K562 (cell line): ENCODE data around the gene OTOP3. TPM values are rescaled to one million over a fixed set of nuclear protein-coding genes. Genes with fewer than 3 reads are reported as not detected.
A peak's percentile ranks its signal among the peaks of the same experiment; 100 is the strongest.

Experiments used
- ATAC-seq: fragments of 200-7000 bp; cut with Tn5 transposase; 3 replicates; pipeline ENCODE4 v1.9.1; 2020; ENCODE audit warnings: moderate library complexity
- BruUV-seq: library from RNA; stranded (reverse); fragments of 400-500 nt; replicated peaks from 2 replicates; lab custom pipeline; 2021; lab: Mats Ljungman, UMichigan
- CTCF ChIA-PET: fragments of 300-600 bp; formaldehyde crosslinking; extraction: SDS; loops from one replicate; lab custom pipeline; 2021; ENCODE audit warnings: low intra/inter-chr PET ratio; lab: Yijun Ruan, JAX
- POLR2A ChIA-PET: fragments of 300-600, 350-650 bp; sonication (Branson Sonifier 250); formaldehyde crosslinking; extraction: SDS; loops from one replicate; lab custom pipeline; 2021; ENCODE audit warnings: antibody characterized with exemption, inconsistent platforms; lab: Yijun Ruan, JAX
- DNase-seq, 4 experiments: peaks; one replicate each; pipeline versions ENCODE4 v3.0.0 to v3.0.0-alpha.2; 2011 to 2018; ENCODE audit warnings: low spot score in 3 of 4, mixed read lengths in 3 of 4; ENCODE audit errors: extremely low read depth in 1 of 4
- FAIRE-seq: peaks from 2 replicates; lab custom pipeline; 2011; peaks lifted over from hg19 to GRCh38; lab: Jason Lieb, UNC
- H2AFZ ChIP-seq: 2 replicates; pipeline ENCODE4 v1.6.0; 2011; ENCODE audit warnings: low read depth, low read length, control low read depth, inconsistent platforms
- H3K27ac ChIP-seq: fragments of 200-600 bp; 3 replicates; pipeline ENCODE4 v1.8.0; 2011; ENCODE audit warnings: low read depth, mild to moderate bottlenecking, control low read depth, inconsistent platforms, low read length, moderate library complexity, mixed read lengths; ENCODE audit errors: extremely low read depth
- H3K27me3 ChIP-seq, 2 experiments: fragments of 300-600 bp in 1 of 2; 2 replicates in 1 of 2; 3 replicates in 1 of 2; pipeline versions ENCODE4 v1.6.0 to v1.8.0; 2011; ENCODE audit warnings: inconsistent platforms in 2 of 2, low read length in 2 of 2, mild to moderate bottlenecking in 1 of 2, mixed read lengths in 1 of 2, moderate library complexity in 1 of 2; ENCODE audit not compliant: control insufficient read depth in 2 of 2, insufficient read depth in 2 of 2
- H3K36me3 ChIP-seq: fragments of 300-600 bp; 3 replicates; pipeline ENCODE4 v1.8.0; 2011; ENCODE audit warnings: mild to moderate bottlenecking, low read length, inconsistent platforms; ENCODE audit not compliant: control insufficient read depth, insufficient read depth
- H3K4me1 ChIP-seq, 2 experiments: fragments of 200-600 bp in 1 of 2; replicated peaks in 1 of 2; 2 replicates in 1 of 2; 3 replicates in 1 of 2; pipeline versions ENCODE4 v1.5.1 to v1.8.0; 2011; ENCODE audit warnings: inconsistent platforms in 2 of 2, low read length in 2 of 2, mild to moderate bottlenecking in 1 of 2, mixed read lengths in 1 of 2, moderate library complexity in 1 of 2; ENCODE audit not compliant: control insufficient read depth in 2 of 2, insufficient read depth in 2 of 2
- H3K4me2 ChIP-seq: 2 replicates; pipeline ENCODE4 v1.6.1; 2011; ENCODE audit warnings: low read length, control low read depth, inconsistent platforms, mixed read lengths; ENCODE audit not compliant: insufficient read depth
- H3K4me3 ChIP-seq: fragments of 200-600 bp; sonication (generic), shearing (Covaris generic); 2 replicates; pipeline ENCODE4 v1.5.1; 2016; ENCODE audit warnings: control low read depth, inconsistent platforms
- H3K79me2 ChIP-seq: fragments of 200-600 bp; 3 replicates; pipeline ENCODE4 v1.8.0; 2011; ENCODE audit warnings: low read length, inconsistent platforms; ENCODE audit not compliant: control insufficient read depth, insufficient read depth
- H3K9ac ChIP-seq, 2 experiments: 2 replicates each; pipeline versions ENCODE4 v1.6.0 to v1.6.1; 2011; ENCODE audit warnings: low read depth in 2 of 2, low read length in 2 of 2, control low read depth in 1 of 2, inconsistent platforms in 1 of 2, mild to moderate bottlenecking in 1 of 2, mixed read lengths in 1 of 2; ENCODE audit not compliant: insufficient read depth in 1 of 2
- H3K9me1 ChIP-seq: one replicate; pipeline ENCODE4 v1.6.0; 2011; ENCODE audit warnings: inconsistent platforms, mild to moderate bottlenecking, low read length, moderate library complexity; ENCODE audit not compliant: control insufficient read depth, insufficient read depth
- H3K9me3 ChIP-seq: replicated peaks from 2 replicates; pipeline ENCODE4 v1.5.1; 2011; ENCODE audit warnings: low read depth, low read length, inconsistent platforms; ENCODE audit not compliant: control insufficient read depth, insufficient read depth
- H4K20me1 ChIP-seq: replicated peaks from 2 replicates; pipeline ENCODE4 v1.6.1; 2011; ENCODE audit warnings: low read length, inconsistent platforms, mixed read lengths; ENCODE audit not compliant: control insufficient read depth, insufficient read depth
- CCAR2 ChIP-seq: fragments of 200-400 bp; formaldehyde crosslinking; IDR thresholded peaks from 2 replicates; pipeline ENCODE4 v1.6.1; 2017; ENCODE audit warnings: mild to moderate bottlenecking, low read depth, low read length
- DDX20 ChIP-seq: fragments of 450-650 bp; IDR thresholded peaks from 2 replicates; pipeline ENCODE4 v1.6.1; 2016; ENCODE audit warnings: missing genetic modification characterization, low read depth, mild to moderate bottlenecking, missing compliant biosample characterization, moderate library complexity
- ELF2 ChIP-seq: fragments of 250-450 bp; sonication (Bioruptor Pico); IDR thresholded peaks from 2 replicates; pipeline ENCODE4 v1.5.0; 2021; ENCODE audit warnings: mild to moderate bottlenecking
- ERF ChIP-seq: fragments of 450-650 bp; formaldehyde crosslinking; IDR thresholded peaks from 2 replicates; pipeline ENCODE4 v1.4.0; 2020; ENCODE audit warnings: mild to moderate bottlenecking, mixed read lengths
- HNRNPLL ChIP-seq: fragments of 200-400 bp; formaldehyde crosslinking; IDR thresholded peaks from 2 replicates; pipeline ENCODE4 v1.6.1; 2017; ENCODE audit warnings: low read length, low read depth, mild to moderate bottlenecking; ENCODE audit not compliant: poor library complexity, severe bottlenecking
- KAT2B ChIP-seq: IDR thresholded peaks from one replicate; pipeline ENCODE4 v1.6.1; 2012; ENCODE audit warnings: low read depth, mild to moderate bottlenecking, control low read depth, inconsistent platforms, low read length, moderate library complexity
- MTA2 ChIP-seq: fragments of 450-650 bp; IDR thresholded peaks from 2 replicates; pipeline ENCODE4 v1.6.1; 2016; ENCODE audit warnings: low read depth
- MTA3 ChIP-seq: fragments of 450-650 bp; formaldehyde crosslinking; IDR thresholded peaks from 2 replicates; pipeline ENCODE4 v1.6.1; 2017; ENCODE audit warnings: mild to moderate bottlenecking, borderline replicate concordance
- MYC ChIP-seq, 2 experiments: fragments of 250-450 bp in 1 of 2; sonication (Bioruptor Pico) in 1 of 2; IDR thresholded peaks; 2 replicates each; pipeline versions ENCODE4 v1.5.1 to v1.6.1; 2012 to 2021; ENCODE audit warnings: low read depth in 2 of 2, borderline replicate concordance in 1 of 2, improper control_type of control experiment in 1 of 2, low read length in 1 of 2, mild to moderate bottlenecking in 1 of 2, moderate library complexity in 1 of 2
- NFIC ChIP-seq: fragments of 450-650 bp; IDR thresholded peaks from 2 replicates; pipeline ENCODE4 v1.6.1; 2017; ENCODE audit warnings: mild to moderate bottlenecking, inconsistent platforms
- SETDB1 ChIP-seq: IDR thresholded peaks from one replicate; pipeline ENCODE4 v1.6.1; 2012; ENCODE audit warnings: low read length, control low read depth, inconsistent platforms
- ZNF224 ChIP-seq: sonication (generic); formaldehyde crosslinking; IDR thresholded peaks from 2 replicates; pipeline ENCODE4 v1.8.0; 2022; ENCODE audit warnings: mild to moderate bottlenecking, missing genetic modification reagents
- ZSCAN29 ChIP-seq: fragments of 450-650 bp; IDR thresholded peaks from 2 replicates; pipeline ENCODE4 v1.6.1; 2017
- WGBS: fragments of 100-300 bp; shearing (Covaris generic); methylation state at CpG from one replicate; pipeline ENCODE4 v1.1.6; 2016; ENCODE audit warnings: low coverage, mixed read lengths; ENCODE audit not compliant: insufficient coverage; ENCODE audit errors: missing lambda C conversion rate; 5-methylcytosine and 5-hydroxymethylcytosine counted together
- in situ Hi-C: fragments of 300-500 bp; cut with MboI; formaldehyde crosslinking; loops from 4 replicates; pipeline ENCODE4 v1.15.0; 2018; ENCODE audit warnings: inconsistent platforms, mixed read lengths
- intact Hi-C: fragments of 100-400 bp; cut with micrococcal nuclease; formaldehyde crosslinking; loops from 2 replicates; pipeline ENCODE4 v1.14.2; 2022
- polyA plus RNA-seq, 8 experiments: library from polyadenylated mRNA; depleted of rRNA in 4 of 8; stranded (reverse) in 5 of 8; unstranded in 3 of 8; fragments of >200 nt; fragmentation: Nextera tagmentation in 2 of 8; fragmentation: Illumina TruSeq in 1 of 8; extraction: Ambion mirVana in 2 of 8; extraction: Trizol in 1 of 8; gene quantifications; 2 replicates each; pipeline versions ENCODE4 v1.2.1 to v1.2.3, GENCODE V29; 2011 to 2014; ENCODE audit warnings: inconsistent platforms in 1 of 8, missing spikeins in 1 of 8
- total RNA-seq, 7 experiments: library from RNA; depleted of rRNA in 6 of 7; stranded (reverse); fragments of >200 nt in 6 of 7; fragmentation: Illumina TruSeq in 2 of 7; extraction: Trizol in 2 of 7; gene quantifications; 2 replicates each; pipeline versions ENCODE4 v1.2.1 to v1.2.3, GENCODE V29; 2011 to 2021; ENCODE audit warnings: low replicate concordance in 1 of 7
- TF ChIP-seq, protein P1 (sequence below): fragments of 450-650 bp; formaldehyde crosslinking; IDR thresholded peaks from 2 replicates; pipeline ENCODE4 v1.4.0; 2020; ENCODE audit warnings: mild to moderate bottlenecking
- TF ChIP-seq, protein P2 (sequence below): sonication (generic); formaldehyde crosslinking; IDR thresholded peaks from 2 replicates; pipeline ENCODE4 v1.8.0; 2022; ENCODE audit warnings: mild to moderate bottlenecking, missing genetic modification reagents
- TF ChIP-seq, protein P3 (sequence below): fragments of 250-450 bp; sonication (Bioruptor Pico); IDR thresholded peaks from 2 replicates; pipeline ENCODE4 v1.5.0; 2020; ENCODE audit warnings: mild to moderate bottlenecking, borderline replicate concordance
- TF ChIP-seq, protein P4 (sequence below): fragments of 450-650 bp; formaldehyde crosslinking; IDR thresholded peaks from 2 replicates; pipeline ENCODE4 v1.4.0; 2020; ENCODE audit warnings: mild to moderate bottlenecking, moderate library complexity

The OTOP3 gene
- total and polyA plus RNA-seq, 9 of the 15 experiments (the other 6 are each of a cell fraction or from before 2014, with no cell fraction given), result not detected

DNA sequence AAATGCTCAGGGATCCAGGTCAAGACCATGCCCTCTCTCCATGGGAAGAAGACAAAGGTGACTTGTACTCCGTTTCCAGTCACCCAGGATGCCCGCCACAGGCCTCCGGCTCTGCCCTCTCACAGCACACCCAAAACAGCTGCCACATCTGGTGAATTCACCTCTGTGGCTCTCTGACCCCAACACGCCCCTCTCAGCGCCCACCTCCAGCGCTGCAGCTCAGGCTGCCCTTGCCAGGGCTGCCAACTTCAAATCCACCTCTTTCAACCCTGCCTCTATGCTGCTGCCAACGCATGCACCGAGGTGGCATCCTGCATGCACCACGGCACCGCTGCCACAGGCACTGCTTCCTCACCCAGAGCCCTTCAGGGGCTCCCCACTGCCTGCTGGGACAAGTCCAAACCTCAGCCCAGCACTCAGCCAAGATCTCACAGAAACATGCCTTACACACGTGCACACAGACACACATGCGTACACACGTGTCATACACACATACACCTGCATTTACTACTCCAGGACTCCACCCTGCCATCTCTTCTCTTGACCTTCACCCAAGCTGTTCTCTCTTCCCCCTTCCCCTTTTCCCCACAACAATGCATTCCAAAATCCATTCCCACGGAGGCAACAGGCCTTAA, 29.4 kb downstream of the OTOP3 start (continued):
- no peak for TF ChIP-seq KAT2B
- TF ChIP-seq ZNF224 (CRISPR knock-in tag), result no peak
- TF ChIP-seq, protein P1, sequence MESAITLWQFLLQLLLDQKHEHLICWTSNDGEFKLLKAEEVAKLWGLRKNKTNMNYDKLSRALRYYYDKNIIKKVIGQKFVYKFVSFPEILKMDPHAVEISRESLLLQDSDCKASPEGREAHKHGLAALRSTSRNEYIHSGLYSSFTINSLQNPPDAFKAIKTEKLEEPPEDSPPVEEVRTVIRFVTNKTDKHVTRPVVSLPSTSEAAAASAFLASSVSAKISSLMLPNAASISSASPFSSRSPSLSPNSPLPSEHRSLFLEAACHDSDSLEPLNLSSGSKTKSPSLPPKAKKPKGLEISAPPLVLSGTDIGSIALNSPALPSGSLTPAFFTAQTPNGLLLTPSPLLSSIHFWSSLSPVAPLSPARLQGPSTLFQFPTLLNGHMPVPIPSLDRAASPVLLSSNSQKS (CRISPR knock-in tag), result no peak
- no peak for TF ChIP-seq SETDB1

DNA sequence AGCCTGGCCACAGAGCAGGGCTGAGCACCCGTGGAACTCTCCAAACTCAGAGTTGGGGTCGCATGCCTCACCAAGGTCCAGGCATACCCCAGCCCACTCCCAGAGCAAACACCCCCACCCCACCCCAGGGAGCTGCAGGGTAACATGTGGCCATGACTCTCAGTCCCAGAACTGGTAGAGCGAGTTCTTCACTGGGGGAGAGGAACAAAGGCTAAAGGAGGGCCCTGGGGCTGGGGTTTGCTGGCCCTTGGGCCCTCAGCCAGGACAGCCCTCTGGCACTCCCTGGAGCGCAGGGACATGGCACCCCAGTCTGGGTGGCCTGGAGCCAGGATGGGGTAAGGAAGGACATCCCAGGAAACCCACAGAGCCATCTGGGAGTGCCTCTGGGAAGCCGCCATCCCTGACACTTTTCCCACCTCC, 32.7 kb downstream of the OTOP3 start:
- H3K36me3 ChIP-seq, result no peaks in the 10 kb centered on the region
- H2AFZ ChIP-seq, result no peak overlapping the region
- H4K20me1 ChIP-seq, result 0 out of 2 replicates have a peak, but pooled peaks cover 4% of the 10 kb centered on the region
- peaks cover 3 to 28% of the 10 kb centered on the region in 2 experiments; a peak in 3 of 5 replicates for H3K4me1 ChIP-seq
- peak overlapping the region in 1 of 2 experiments; percentile 60; a peak in 1 of 4 replicates for H3K9ac ChIP-seq
- 67% methylated on average over 5 of the region's 5 CpGs for WGBS
- H3K4me3 ChIP-seq, result no peak overlapping the region
- intact Hi-C loops, result no loop called here
- in situ Hi-C loops, result no loop called here
- POLR2A ChIA-PET, result no interaction called here
- CTCF ChIA-PET, result no interaction called here
- no peak for ATAC-seq
- no peak overlapping the region for H3K27ac ChIP-seq
- no peak overlapping the region for H3K4me2 ChIP-seq
- H3K27me3 ChIP-seq, result 0 out of 5 replicates have a peak, but pooled peaks cover 0 to 4% of the 10 kb centered on the region in 2 experiments
- FAIRE-seq, result no peak
- BruUV-seq, result no TSS peak
- no peak for DNase-seq
- H3K79me2 ChIP-seq, result no peaks in the 10 kb centered on the region
- no peaks in the 10 kb centered on the region for H3K9me1 ChIP-seq
- H3K9me3 ChIP-seq, result no peaks in the 10 kb centered on the region
- TF ChIP-seq DDX20 (no peak), HNRNPLL (no peak), ZSCAN29 (no peak), ERF (CRISPR knock-in tag) (no peak), ELF2 (CRISPR knock-in tag) (no peak), NFIC (no peak), MTA3 (no peak), MTA2 (no peak), CCAR2 (no peak), MYC (IDR thresholded peaks at IDR 0.05; ENCODE audit: low read depth, low read length) (no peak), MYC (CRISPR knock-in tag; IDR thresholded peaks at IDR 0.05; ENCODE audit: borderline replicate concordance, low read depth) (no peak)
- TF ChIP-seq, protein P2, sequence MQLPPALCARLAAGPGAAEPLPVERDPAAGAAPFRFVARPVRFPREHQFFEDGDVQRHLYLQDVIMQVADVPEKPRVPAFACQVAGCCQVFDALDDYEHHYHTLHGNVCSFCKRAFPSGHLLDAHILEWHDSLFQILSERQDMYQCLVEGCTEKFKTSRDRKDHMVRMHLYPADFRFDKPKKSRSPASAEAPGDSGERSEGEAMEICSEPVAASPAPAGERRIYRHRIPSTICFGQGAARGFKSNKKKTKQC, result no peak
- TF ChIP-seq, protein P3, sequence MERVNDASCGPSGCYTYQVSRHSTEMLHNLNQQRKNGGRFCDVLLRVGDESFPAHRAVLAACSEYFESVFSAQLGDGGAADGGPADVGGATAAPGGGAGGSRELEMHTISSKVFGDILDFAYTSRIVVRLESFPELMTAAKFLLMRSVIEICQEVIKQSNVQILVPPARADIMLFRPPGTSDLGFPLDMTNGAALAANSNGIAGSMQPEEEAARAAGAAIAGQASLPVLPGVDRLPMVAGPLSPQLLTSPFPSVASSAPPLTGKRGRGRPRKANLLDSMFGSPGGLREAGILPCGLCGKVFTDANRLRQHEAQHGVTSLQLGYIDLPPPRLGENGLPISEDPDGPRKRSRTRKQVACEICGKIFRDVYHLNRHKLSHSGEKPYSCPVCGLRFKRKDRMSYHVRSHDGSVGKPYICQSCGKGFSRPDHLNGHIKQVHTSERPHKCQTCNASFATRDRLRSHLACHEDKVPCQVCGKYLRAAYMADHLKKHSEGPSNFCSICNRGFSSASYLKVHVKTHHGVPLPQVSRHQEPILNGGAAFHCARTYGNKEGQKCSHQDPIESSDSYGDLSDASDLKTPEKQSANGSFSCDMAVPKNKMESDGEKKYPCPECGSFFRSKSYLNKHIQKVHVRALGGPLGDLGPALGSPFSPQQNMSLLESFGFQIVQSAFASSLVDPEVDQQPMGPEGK, result no peak
- TF ChIP-seq, protein P4, sequence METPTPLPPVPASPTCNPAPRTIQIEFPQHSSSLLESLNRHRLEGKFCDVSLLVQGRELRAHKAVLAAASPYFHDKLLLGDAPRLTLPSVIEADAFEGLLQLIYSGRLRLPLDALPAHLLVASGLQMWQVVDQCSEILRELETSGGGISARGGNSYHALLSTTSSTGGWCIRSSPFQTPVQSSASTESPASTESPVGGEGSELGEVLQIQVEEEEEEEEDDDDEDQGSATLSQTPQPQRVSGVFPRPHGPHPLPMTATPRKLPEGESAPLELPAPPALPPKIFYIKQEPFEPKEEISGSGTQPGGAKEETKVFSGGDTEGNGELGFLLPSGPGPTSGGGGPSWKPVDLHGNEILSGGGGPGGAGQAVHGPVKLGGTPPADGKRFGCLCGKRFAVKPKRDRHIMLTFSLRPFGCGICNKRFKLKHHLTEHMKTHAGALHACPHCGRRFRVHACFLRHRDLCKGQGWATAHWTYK (CRISPR knock-in tag), result no peak
